Retinal pigment epithelial cell (primary cell): ENCODE results near the gene KRT74.

ENCODE experiments used
- DNase-seq: peaks from one replicate; pipeline ENCODE4 v3.0.0-alpha.2; 2010; ENCODE audit warnings: low read depth
- H3K4me3 ChIP-seq: 2 replicates; pipeline ENCODE4 v1.5.1; 2011; ENCODE audit warnings: mild to moderate bottlenecking, low read length, control low read depth, moderate library complexity
- CTCF ChIP-seq: conservative IDR thresholded peaks from 2 replicates; pipeline ENCODE4 v1.5.1; 2011; ENCODE audit warnings: low read depth, low read length, control low read depth, inconsistent platforms

KRT74 gene

GRCh38 chr12:52582486-52582885, 8.8 kb upstream of the KRT74 start:
- DNase-seq: no peak
- no peak for TF ChIP-seq CTCF
- no peak overlapping the region for H3K4me3 ChIP-seq

GRCh38 chr12:52581481-52581880, 7.8 kb upstream of the KRT74 start:
- no peak overlapping the region for H3K4me3 ChIP-seq
- TF ChIP-seq CTCF: no peak
- DNase-seq: no peak

- H3K4me3 ChIP-seq: no peak overlapping the region
Measured at GRCh38 chr12:52581066-52581465, 7.4 kb upstream of the KRT74 start.

GRCh38 chr12:52580496-52580895, 6.9 kb upstream of the KRT74 start:
- no peak for TF ChIP-seq CTCF
- DNase-seq: no peak
- no peak overlapping the region for H3K4me3 ChIP-seq

More at GRCh38 chr12:52581066-52581465, 7.4 kb upstream of the KRT74 start:
- no peak for TF ChIP-seq CTCF
- DNase-seq: no peak

GRCh38 chr12:52579468-52580465, 6.1 kb upstream of the KRT74 start:
- no peak for TF ChIP-seq CTCF
- no peak overlapping the region for H3K4me3 ChIP-seq
- no peak for DNase-seq

- DNase-seq: no peak
- no peak for TF ChIP-seq CTCF
- H3K4me3 ChIP-seq: no peak overlapping the region
Measured at GRCh38 chr12:52578469-52578868, 4.8 kb upstream of the KRT74 start.

GRCh38 chr12:52577316-52577715, 3.7 kb upstream of the KRT74 start:
- DNase-seq: no peak
- H3K4me3 ChIP-seq: no peak overlapping the region
- no peak for TF ChIP-seq CTCF
